ENCODE measurements around the gene OPTC. TPM values are rescaled to one million over a fixed set of nuclear protein-coding genes. Genes with fewer than 3 reads are reported as not detected.
A peak's percentile ranks its signal among the peaks of the same experiment; 100 is the strongest.

The OPTC gene
- total RNA-seq, 4 donors from 2014 or later, result not detected

GRCh38 chr1:203500279-203500678 is 6.3 kb downstream of the OPTC start:
- DNase-seq (ENCODE audit: low spot score), result no peak
- TF ChIP-seq CTCF (IDR thresholded peaks at IDR 0.05), result no peak
- no peak for ATAC-seq (ENCODE audit: low FRiP score)

- DNase-seq (ENCODE audit: low spot score) (no peak), ATAC-seq (ENCODE audit: low FRiP score) (no peak)
- no peak for TF ChIP-seq CTCF (IDR thresholded peaks at IDR 0.05)
Observed at GRCh38 chr1:203503836-203504235, 9.9 kb downstream of the OPTC start.

DNA sequence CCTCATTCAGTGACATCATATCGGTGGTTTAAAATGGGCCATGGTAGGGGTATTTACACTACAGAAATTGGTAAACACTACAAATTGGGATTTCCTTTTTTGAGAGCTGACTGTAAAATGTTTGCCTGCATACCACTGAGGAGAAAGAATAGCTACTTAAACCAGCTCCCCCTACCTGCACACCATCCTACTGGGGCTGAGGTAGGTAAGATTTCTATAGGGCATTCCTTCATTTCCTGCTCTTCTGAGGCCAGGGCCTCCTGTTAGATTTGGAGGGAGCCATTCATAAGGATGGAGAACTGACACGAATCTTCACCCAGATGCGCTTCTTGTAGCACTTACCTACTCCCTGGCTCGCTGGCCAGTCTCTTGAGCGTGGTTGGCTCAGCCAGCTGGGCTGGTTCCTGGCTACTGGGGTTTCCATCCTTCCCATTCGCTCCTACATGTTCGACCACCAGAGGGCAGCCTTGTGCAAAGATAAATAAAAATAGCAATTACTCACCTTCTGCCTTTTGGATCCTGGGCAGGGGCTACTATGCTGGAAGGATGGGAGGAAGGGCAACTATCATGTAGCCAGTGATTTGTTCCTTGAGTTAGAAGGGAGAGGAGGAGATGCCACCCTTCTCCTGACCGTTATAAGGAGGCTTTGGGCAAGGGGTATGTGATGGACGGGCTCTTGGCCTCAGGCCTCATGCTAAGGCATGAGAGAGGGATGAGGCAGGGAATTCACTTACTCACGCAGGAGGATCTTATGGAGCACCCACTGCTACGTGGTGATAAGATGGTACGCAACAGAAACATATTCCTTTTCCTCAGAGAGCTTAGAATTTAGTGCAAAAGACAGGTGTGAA is 10.7 kb downstream of the OPTC start:
- peak in 1 of 3 donors; percentile 26 for TF ChIP-seq CTCF (IDR thresholded peaks at IDR 0.05)
- ATAC-seq (ENCODE audit: low FRiP score) (peak; percentile 55), DNase-seq (ENCODE audit: low spot score) (peak; percentile 99)

GRCh38 chr1:203505526-203506204 is 11.7 kb downstream of the OPTC start:
- no peak for TF ChIP-seq CTCF (IDR thresholded peaks at IDR 0.05)
- DNase-seq (ENCODE audit: low spot score) (no peak), ATAC-seq (ENCODE audit: low FRiP score) (no peak)

- DNase-seq (ENCODE audit: low spot score) (no peak), ATAC-seq (ENCODE audit: low FRiP score) (peak; percentile 62)
- TF ChIP-seq CTCF (IDR thresholded peaks at IDR 0.05), result no peak
Observed at GRCh38 chr1:203506858-203507626, 13.1 kb downstream of the OPTC start.

- ATAC-seq (ENCODE audit: low FRiP score) (peak; percentile 1), DNase-seq (ENCODE audit: low spot score) (no peak)
- no peak for TF ChIP-seq CTCF (IDR thresholded peaks at IDR 0.05)
Observed at GRCh38 chr1:203507759-203508158, 13.8 kb downstream of the OPTC start.

Measured in omental fat pad (tissue), 4 donors.